CD4-positive, alpha-beta T cell (primary cell): Measurements from ENCODE around the gene ANGPTL2. TPM values are rescaled to one million over a fixed set of nuclear protein-coding genes. Genes with fewer than 3 reads are reported as not detected.
A peak's percentile ranks its signal among the peaks of the same experiment; 100 is the strongest.

Experiments
- ATAC-seq: fragments of 200-7000 bp; cut with Tn5 transposase; one replicate; pipeline ENCODE4 v1.10.0; 2022; ENCODE audit warnings: mild to moderate bottlenecking; ENCODE audit not compliant: poor library complexity
- CTCF ChIA-PET: fragments of 350-600 bp; sonication (Branson Sonifier 250); formaldehyde crosslinking; loops from one replicate; lab custom pipeline; 2021; ENCODE audit warnings: antibody characterized with exemption, inconsistent platforms; lab: Charles Lee
- POLR2A ChIA-PET: fragments of 350-600 bp; sonication (Branson Sonifier 250); formaldehyde crosslinking; loops from one replicate; lab custom pipeline; 2021; ENCODE audit warnings: antibody characterized with exemption, inconsistent platforms; lab: Charles Lee
- DNase-seq, 14 experiments: peaks; one replicate each; pipeline ENCODE4 v3.0.0-alpha.2; 2013 to 2020; ENCODE audit warnings: mixed read lengths in 2 of 14
- H3K27ac ChIP-seq, 2 donors: one replicate each; pipeline versions ENCODE4 v1.5.1 to v1.7.0; 2013; ENCODE audit warnings: low read length in 2 of 2, low read depth in 1 of 2, mild to moderate bottlenecking in 1 of 2
- H3K27me3 ChIP-seq, 2 experiments: 1 replicate in 1 of 2; 2 replicates in 1 of 2; pipeline versions ENCODE4 v1.6.1 to v1.7.0; 2013; ENCODE audit warnings: low read length in 2 of 2, control low read depth in 1 of 2, mild to moderate bottlenecking in 1 of 2, moderate library complexity in 1 of 2; ENCODE audit not compliant: insufficient read depth in 2 of 2, control insufficient read depth in 1 of 2
- H3K36me3 ChIP-seq: one replicate; pipeline ENCODE4 v1.6.1; 2013; ENCODE audit warnings: low read length, control low read depth; ENCODE audit not compliant: insufficient read depth
- H3K4me1 ChIP-seq: one replicate; pipeline ENCODE4 v1.6.1; 2013; ENCODE audit warnings: low read length, control low read depth; ENCODE audit not compliant: insufficient read depth
- H3K4me3 ChIP-seq: one replicate; pipeline ENCODE4 v1.5.1; 2013; ENCODE audit warnings: mild to moderate bottlenecking, low read length, moderate library complexity
- H3K9me3 ChIP-seq, 2 experiments: 1 replicate in 1 of 2; 2 replicates in 1 of 2; pipeline versions ENCODE4 v1.6.1 to v1.7.0; 2013; ENCODE audit warnings: low read length in 2 of 2, mild to moderate bottlenecking in 2 of 2, control low read depth in 1 of 2, moderate library complexity in 1 of 2; ENCODE audit not compliant: control insufficient read depth in 1 of 2, insufficient read depth in 1 of 2
- H3K27ac Mint-ChIP-seq: one replicate; pipeline ENCODE4 v1.8.0; 2020; ENCODE audit warnings: mixed read lengths
- H3K27me3 Mint-ChIP-seq: one replicate; pipeline ENCODE4 v1.8.0; 2021; ENCODE audit warnings: mixed read lengths
- H3K36me3 Mint-ChIP-seq: one replicate; pipeline ENCODE4 v1.8.0; 2021; ENCODE audit warnings: low read depth, mixed read lengths
- H3K4me1 Mint-ChIP-seq: one replicate; pipeline ENCODE4 v1.8.0; 2021; ENCODE audit warnings: low read depth, mixed read lengths
- H3K4me3 Mint-ChIP-seq: one replicate; pipeline ENCODE4 v1.8.0; 2020; ENCODE audit warnings: mild to moderate bottlenecking, mixed read lengths
- H3K9me3 Mint-ChIP-seq: one replicate; pipeline ENCODE4 v1.8.0; 2020; ENCODE audit warnings: mixed read lengths
- intact Hi-C, 2 experiments: fragments of 100-400 bp; cut with DNase I in 1 of 2; cut with micrococcal nuclease in 1 of 2; formaldehyde crosslinking; loops; one replicate each; pipeline versions ENCODE4 v1.15.1 to v1.9.0; 2023 to 2025; cut with DNase I, micrococcal nuclease
- total RNA-seq, 174 experiments: library from RNA in 2 of 174; stranded (reverse) in 2 of 174; gene quantifications; one replicate each; pipeline ENCODE4 v1.2.3 and lab custom pipeline; 2021 to 2026
- TF ChIP-seq, protein P1 (sequence below): fragments of 200-600 bp; IDR thresholded peaks from one replicate; pipeline ENCODE4 v1.8.0; 2022; ENCODE audit warnings: antibody characterized with exemption, mild to moderate bottlenecking

Gene ANGPTL2
- total RNA-seq, 2 experiments from 2014 or later, result not detected

DNA sequence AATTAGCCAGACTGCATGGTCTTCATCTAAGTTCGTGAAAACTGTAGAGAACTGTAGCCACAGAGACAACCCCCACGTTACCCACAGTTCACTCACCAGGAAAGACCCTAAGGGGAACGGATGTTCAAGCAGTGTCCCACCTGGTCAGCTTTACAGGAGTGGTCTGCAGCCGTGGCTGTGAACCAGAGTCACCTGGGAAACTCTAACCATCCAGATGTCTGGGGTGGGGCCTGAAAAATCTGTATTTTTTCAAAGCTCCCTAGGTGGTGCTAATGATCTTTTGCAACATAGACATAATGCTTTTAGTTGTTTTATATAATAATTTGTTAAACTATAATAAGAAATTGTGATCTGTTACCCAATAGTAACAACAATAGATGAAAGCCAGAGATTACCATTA, 47.7 kb upstream of the ANGPTL2 start:
- Mint-ChIP-seq H3K27me3 (no peaks in the 10 kb centered on the region), H3K27ac (no peak overlapping the region), H3K36me3 (no peaks in the 10 kb centered on the region), H3K4me3 (no peak overlapping the region), H3K9me3 (no peaks in the 10 kb centered on the region), H3K4me1 (no peaks in the 10 kb centered on the region)
- no peaks in the 10 kb centered on the region for H3K36me3 ChIP-seq
- ATAC-seq (no peak), DNase-seq (no peak)
- H3K27me3 ChIP-seq, result no peaks in the 10 kb centered on the region
- H3K9me3 ChIP-seq, result no peaks in the 10 kb centered on the region
- ChIA-PET POLR2A (no interaction called here), CTCF (no interaction called here)
- TF ChIP-seq, protein P1, sequence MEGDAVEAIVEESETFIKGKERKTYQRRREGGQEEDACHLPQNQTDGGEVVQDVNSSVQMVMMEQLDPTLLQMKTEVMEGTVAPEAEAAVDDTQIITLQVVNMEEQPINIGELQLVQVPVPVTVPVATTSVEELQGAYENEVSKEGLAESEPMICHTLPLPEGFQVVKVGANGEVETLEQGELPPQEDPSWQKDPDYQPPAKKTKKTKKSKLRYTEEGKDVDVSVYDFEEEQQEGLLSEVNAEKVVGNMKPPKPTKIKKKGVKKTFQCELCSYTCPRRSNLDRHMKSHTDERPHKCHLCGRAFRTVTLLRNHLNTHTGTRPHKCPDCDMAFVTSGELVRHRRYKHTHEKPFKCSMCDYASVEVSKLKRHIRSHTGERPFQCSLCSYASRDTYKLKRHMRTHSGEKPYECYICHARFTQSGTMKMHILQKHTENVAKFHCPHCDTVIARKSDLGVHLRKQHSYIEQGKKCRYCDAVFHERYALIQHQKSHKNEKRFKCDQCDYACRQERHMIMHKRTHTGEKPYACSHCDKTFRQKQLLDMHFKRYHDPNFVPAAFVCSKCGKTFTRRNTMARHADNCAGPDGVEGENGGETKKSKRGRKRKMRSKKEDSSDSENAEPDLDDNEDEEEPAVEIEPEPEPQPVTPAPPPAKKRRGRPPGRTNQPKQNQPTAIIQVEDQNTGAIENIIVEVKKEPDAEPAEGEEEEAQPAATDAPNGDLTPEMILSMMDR, result no peak
- no peak overlapping the region for H3K4me3 ChIP-seq
- intact Hi-C loops, result no loop called here
- no peak overlapping the region for H3K27ac ChIP-seq
- no peaks in the 10 kb centered on the region for H3K4me1 ChIP-seq

- TF ChIP-seq, protein P1, result no peak
- Histone ChIP-seq H3K4me1 (no peaks in the 10 kb centered on the region), H3K27ac (no peak overlapping the region), H3K36me3 (no peaks in the 10 kb centered on the region), H3K27me3 (no peaks in the 10 kb centered on the region), H3K4me3 (no peak overlapping the region), H3K9me3 (no peaks in the 10 kb centered on the region)
- no peaks in the 10 kb centered on the region for H3K9me3 Mint-ChIP-seq
- DNase-seq (no peak), ATAC-seq (no peak)
- intact Hi-C loops, result no loop called here
- no peaks in the 10 kb centered on the region for H3K27me3 Mint-ChIP-seq
- H3K4me1 Mint-ChIP-seq, result no peaks in the 10 kb centered on the region
- POLR2A ChIA-PET, result no interaction called here
- H3K4me3 Mint-ChIP-seq, result no peak overlapping the region
- CTCF ChIA-PET, result no interaction called here
- no peaks in the 10 kb centered on the region for H3K36me3 Mint-ChIP-seq
- H3K27ac Mint-ChIP-seq, result no peak overlapping the region
Measured at GRCh38 chr9:127169575-127169883, 47.1 kb upstream of the ANGPTL2 start.

DNA sequence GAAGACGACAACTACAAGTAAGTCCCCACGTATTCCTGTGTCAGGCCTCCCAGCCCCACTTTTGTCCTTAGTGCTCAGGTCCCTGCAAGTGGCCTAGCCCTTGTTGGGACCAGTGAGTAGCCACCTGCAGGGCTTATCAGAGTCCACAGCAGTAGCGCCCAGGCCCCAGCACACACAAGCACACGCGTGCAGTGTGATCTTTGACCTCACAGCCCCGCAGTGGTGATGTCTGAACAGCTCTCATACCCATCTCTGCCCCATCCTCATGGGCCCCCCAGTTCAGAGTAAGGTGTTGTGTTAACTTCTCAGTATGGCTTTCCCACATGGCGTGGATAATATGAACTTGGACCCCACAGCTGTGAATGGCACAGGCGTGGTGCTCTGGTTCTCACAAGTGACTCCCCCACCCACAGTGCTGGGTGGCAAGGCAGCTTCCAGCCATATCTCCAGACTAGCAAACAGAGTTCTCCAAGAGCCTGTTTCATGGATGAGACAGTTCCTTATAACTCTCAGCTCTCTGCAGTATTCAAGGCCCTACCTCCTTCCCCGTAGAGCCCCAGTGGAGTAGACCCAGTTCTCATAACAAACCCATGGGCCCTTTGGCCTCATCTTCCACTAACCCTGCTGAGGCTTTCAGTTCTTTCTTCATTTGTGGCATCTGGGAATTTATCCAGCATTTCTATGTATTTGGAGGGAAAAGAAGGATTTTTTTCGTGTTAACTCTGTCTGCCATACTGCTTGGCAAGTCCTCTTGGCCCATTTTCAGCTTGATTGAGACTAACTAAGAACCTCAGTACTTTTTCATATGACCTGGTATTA, 46.5 kb upstream of the ANGPTL2 start:
- H3K4me3 ChIP-seq, result no peak overlapping the region
- no peak overlapping the region for H3K4me3 Mint-ChIP-seq
- H3K27me3 Mint-ChIP-seq, result no peaks in the 10 kb centered on the region
- no peaks in the 10 kb centered on the region for H3K9me3 Mint-ChIP-seq
- H3K4me1 ChIP-seq, result no peaks in the 10 kb centered on the region
- no peaks in the 10 kb centered on the region for H3K27me3 ChIP-seq
- no peaks in the 10 kb centered on the region for H3K36me3 ChIP-seq
- H3K36me3 Mint-ChIP-seq, result no peaks in the 10 kb centered on the region
- H3K27ac ChIP-seq, result no peak overlapping the region
- ChIA-PET POLR2A (no interaction called here), CTCF (no interaction called here)
- TF ChIP-seq, protein P1, result no peak
- intact Hi-C loops, result no loop called here
- DNase-seq, result peak in 1 of 14 experiments; percentile 2
- ATAC-seq, result no peak
- H3K27ac Mint-ChIP-seq, result no peak overlapping the region
- H3K9me3 ChIP-seq, result no peaks in the 10 kb centered on the region
- peaks cover under 1% of the 10 kb centered on the region for H3K4me1 Mint-ChIP-seq
